Hippocampal formation (tissue), 2 donors: Measurements from ENCODE around the gene B4GALNT2.
"Not testable (repeated sequence)": the region's sequence is repeated elsewhere in the genome, so short reads cannot be mapped to it uniquely, and the experiment has no call there.

Experiments used
- DNase-seq, 2 donors: peaks; one replicate each; lab custom pipeline; 2025; lab: John Stamatoyannopoulos, UW

Gene B4GALNT2

DNA sequence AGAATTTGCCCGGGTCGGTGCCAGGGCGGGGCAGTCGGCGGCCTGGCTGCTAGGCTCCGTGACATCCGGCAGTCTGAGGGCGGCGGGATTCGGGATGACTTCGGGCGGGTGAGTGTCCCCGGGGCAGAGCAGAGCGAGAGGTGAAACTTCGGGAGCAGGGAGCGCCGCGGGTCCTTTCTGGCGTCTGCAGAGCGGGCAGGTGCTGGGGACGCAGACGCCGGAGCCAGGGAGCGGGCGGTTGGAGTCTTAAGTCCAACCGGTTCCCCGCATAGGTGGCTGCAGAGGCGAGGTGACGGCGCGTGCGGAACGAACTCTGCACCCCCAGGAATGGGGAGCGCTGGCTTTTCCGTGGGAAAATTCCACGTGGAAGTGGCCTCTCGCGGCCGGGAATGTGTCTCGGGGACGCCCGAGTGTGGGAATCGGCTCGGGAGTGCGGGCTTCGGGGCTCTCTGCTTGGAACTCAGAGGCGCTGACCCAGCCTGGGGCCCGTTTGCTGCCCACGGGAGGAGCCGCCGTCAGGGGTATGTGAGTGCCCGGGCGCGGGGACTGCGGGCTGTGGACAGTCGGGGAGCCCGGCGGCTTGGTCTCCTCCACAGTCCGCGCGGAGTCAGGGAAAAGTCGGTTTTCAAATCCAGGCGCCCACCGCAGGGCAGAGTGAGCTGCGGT lies at the start of gene B4GALNT2:
TSS of gene B4GALNT2 (plus strand) at position 71 of the 666 bp plus-strand sequence. CDS start at position 95, 24 bp downstream.
- no peak for DNase-seq

- DNase-seq = not testable (repeated sequence)
These were observed 47.5 kb upstream of the B4GALNT2 start for GRCh38 chr17:49085046-49085445.

DNA sequence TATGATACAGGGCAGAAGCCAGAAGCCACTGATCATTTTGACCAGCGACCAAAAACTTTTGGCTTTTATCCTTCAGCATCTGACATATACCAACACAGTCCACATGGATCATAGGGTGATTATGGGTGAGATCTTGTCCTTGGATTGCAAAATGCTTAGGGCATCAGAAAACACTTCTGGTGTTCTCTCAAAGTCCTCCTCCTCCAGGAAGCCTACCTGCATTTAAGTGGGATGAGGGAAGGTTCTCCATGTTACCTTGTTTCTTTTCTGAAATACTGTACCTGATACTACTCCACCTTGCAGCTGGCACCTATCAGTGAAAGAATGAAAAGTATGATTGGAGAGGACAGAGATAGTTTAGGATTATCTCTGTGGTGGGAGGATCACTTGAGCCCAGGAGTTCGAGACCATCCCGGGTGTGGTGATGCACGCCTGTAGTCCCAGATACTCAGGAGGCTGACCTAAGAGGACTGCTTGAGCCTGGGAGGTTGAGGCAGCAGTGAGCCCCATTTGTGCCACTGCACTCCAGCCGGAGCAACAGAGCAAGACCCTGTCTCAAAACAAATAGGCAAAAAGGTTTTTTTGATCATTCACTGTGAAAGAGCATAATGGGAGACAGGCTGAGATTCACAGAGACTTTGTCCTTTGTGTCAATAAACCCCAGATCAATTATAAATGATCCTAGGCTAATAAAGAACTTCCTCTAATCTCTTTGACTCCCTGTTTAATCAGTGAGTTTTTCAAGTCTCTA lies 46.8 kb upstream of the B4GALNT2 start:
- DNase-seq = no peak

DNA sequence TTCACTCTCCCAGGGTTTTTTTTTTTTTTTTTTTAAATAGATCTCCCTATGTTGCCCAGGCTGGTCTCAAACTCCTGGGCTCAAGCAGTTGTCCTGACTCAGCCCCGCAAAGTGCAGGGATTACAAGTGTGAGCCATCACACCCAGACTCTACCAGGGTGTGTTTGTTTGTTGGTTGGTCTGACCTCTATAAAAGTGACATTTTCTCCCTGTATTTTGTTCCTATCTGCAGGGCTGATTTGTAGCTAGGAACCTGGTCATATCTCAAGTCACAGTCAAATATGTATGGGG lies 46.3 kb upstream of the B4GALNT2 start:
- no peak for DNase-seq

- no peak for DNase-seq
These were observed 45.9 kb upstream of the B4GALNT2 start for GRCh38 chr17:49086649-49087048.

DNA sequence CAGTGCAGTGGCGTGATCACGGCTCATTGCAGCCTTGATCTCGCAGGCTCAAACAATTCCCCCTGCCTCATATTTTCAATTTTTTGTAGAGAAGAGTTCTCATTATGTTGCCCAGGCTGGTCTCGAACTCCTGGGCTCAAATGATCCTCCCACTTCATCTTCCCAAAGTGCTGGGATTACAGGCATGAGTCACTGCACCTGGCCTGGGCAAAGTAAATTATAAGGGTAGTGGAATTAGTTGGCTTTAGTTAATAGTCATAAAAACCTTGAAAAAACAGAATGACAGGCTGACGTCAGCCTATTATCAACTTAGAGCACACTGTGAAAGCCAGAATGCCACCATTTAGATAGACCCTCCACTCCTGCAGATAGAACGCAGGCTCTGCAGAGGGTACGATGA lies 43.5 kb upstream of the B4GALNT2 start:
- DNase-seq = no peak

DNA sequence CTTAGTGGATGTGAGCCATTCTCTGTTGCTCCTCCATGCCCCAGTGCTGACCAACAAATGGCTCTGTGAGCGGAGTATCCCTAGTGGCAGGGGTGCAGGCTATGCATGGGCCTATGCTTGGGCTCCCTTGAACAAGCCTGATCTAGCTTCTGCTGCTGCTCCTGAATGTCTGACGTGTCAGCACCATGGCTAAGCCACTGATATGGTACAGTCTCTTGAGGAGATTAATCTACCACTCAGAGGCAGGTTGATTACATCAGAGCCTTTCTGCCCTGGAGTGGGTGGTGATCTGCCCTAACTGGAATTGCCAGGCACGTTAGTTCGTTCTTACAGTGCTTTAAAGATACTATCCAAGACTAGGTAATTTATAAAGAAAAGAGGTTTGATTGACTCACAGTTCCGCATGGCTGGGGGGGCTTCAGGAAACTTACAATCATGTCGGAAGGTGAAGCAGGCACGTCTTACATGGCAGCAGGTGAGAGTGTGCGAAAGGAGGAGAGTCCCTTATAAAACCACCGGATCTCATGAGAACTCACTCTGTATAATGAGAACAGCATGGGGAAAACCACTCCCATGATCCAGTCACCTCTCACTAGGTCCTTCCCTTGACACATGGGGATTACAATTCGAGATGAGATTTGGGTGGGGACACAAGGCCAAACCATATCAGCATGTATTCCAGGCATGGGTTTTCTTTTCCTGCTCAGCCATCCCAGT lies 41.5 kb upstream of the B4GALNT2 start:
- no peak for DNase-seq

DNA sequence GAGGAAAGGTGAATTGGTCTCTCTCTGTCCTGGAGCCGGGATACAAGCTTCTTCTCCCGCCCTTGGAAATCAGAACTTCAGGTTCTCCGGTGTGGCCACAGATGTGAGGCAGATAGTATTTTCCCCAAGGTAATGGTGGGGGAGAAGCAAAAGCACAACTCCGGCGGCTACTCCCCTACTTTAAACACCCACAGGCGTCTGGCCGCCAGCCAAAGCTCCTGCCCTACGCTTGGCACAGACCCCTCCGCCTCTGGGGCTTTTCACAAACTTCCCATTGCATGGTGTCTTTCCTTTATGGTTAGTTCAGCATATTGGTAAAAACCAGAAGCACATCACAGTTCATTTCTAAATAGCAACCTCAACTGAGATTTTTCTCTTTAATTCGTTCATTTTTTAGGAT lies 39.4 kb upstream of the B4GALNT2 start:
- DNase-seq = no peak

DNA sequence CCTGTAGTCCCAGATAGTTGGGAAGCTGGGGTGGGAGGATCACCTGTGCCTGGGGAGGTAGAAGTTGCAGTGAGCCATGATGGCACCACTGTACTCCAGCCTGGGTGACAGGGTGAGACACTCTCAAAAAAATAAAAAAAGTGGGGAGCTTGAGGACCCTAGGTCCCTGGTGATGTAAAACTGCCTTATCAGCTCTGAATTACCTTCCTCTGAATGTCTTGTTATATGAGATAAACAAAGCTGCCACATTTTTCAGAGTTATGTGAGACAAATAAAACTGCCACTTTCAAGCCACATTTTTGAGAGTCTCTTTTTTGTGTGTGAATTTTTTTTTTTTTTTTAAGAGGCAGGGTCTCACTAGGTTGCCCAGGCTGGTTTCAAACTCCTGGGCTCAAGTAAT lies 32.0 kb upstream of the B4GALNT2 start:
- DNase-seq = no peak

DNA sequence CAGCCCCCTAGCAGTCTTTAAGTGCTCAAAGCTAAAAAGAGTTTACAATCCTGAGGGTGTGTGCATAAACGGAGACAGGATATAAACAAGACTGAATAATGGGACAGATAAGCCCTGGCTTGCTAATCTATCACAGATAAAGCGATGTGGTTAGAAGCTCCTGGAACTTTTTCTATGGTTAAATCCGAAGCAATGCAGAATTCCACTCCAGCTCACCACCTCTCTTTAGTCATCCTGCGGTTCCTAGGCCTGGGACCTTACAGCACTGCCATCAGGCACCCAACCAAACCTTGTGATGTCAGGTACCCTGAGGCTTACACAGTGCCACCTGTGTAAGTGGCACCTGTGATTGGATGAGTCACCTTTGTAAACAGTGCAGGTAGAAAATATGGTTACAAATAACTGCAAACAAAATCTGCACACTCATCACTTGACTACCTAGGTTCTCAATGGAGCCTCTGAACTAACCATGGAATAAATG lies 31.5 kb upstream of the B4GALNT2 start:
- no peak for DNase-seq

GRCh38 chr17:49103360-49103759 lies 29.2 kb upstream of the B4GALNT2 start:
- not testable (repeated sequence) for DNase-seq

DNA sequence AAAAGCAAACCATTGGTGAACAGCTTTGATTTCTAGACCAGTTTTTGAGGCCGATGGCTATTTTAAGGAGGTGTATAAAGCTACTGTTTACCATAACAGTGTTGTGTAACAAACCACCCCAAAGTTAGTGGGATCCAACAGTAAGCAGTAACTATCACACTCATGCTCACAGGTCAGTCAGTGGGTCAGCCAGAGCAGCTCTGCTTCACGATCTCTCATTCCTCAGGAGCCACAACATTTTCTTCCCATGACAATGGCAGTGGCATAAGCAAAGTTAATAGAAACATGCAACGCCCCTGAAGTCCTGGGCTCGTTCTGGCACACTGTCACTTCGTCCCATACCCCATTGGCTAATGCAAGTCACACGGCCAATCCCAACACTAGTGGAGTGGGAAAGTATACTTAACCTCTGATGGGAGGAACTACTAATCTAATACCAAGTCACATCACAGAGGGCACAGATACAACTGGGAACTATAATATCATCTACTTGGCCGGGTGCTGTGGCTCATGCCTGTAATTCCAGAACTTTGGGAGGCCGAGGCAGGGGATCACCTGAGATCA lies 28.0 kb upstream of the B4GALNT2 start:
- no peak for DNase-seq

DNA sequence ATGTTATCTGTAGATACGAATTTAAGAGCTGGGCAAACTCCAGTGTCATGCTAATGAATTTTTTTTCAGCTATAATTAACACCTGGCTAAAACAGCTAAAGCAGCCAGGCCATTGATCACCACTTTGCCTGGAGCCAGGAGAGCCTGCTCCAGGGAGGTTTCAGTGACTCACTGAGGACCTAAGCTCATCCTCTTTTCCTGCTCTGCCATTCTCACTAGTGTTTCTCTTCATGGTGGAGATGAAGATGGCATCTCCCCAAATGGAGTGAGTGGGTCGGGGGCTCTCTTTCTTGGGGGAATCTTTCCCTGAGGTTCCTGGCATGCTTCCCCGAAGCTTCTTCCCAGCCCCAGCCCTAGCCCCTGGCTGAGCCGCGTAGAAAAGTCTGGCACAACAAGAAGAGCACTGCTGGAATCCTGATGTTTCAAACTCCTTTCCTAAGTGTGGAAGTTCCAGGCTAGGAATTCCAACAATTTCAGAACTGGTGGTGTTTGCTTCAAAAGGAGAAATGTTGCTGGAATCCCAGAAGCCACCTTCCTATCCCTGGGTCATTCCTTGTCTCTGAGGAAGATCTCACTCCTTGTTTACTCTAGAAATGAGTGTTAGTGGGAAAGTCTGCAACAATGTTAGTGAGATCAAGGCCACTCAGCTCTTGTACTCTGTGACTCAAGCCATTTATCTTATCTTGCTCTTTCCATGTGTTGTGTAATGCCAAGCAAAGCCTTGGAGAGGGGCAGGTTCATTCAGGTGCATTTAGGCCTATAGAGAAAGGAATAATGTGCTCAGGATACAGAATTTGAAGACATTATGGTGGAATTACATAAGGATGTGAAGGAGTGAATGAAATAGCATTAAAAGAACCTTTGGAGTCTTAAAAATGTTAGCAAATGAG lies 26.0 kb upstream of the B4GALNT2 start:
- no peak for DNase-seq

DNA sequence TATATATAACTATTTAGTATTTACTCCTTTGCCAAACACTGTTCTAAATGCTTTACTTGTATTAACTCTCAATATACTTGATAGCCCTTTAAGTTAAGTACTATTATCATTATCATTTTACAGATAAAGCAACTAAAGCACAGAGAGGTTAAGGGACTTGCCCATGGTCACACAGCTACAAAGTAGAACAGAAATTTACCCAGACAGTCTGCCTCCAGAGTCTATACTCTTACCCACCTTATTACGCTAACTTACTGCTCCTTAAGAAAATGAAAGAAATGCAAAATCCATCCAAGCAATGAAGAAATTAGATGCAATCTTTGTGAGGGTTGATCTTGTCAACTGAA lies 25.4 kb upstream of the B4GALNT2 start:
- DNase-seq = no peak

GRCh38 chr17:49108318-49108717 lies 24.3 kb upstream of the B4GALNT2 start:
- DNase-seq = peak in 1 of 2 donors; percentile 36

DNA sequence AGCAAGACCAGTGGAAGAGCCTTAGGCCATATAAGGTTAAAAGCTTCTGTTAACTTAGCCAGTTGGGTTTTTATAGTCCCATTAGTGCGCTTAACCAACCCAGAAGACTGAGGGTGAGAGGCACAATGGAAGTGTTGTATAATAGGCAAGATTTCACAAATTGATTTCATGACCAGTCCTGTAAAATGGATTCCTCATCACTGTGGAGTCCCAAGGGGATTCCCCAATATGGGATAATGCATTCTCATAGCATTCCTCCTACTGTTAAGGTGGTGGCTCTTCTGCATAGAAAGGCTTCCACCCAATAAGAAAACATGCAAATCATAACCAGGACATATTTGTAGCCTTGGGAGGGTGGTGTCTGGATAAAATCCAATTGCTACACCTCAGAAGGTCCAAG lies 22.1 kb upstream of the B4GALNT2 start:
- no peak for DNase-seq

DNA sequence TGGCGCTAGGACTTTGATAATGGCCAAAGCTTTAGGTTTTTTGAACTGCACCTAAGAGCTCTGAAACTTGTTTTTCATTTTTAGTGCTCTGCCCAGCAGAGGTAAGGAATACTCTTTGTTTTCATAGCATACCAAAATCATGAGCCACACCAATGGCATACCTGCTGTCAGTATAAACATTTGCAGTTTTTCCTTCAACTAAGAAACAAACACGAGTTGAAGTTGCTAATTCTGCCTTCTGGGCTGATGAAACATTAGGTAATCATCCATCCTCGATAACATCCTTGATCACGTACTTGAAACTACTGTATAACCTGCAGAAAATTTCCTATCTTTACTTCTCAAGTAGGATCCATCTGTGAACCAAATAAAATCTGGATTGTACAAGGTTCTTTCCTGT lies 20.6 kb upstream of the B4GALNT2 start:
- no peak for DNase-seq

DNA sequence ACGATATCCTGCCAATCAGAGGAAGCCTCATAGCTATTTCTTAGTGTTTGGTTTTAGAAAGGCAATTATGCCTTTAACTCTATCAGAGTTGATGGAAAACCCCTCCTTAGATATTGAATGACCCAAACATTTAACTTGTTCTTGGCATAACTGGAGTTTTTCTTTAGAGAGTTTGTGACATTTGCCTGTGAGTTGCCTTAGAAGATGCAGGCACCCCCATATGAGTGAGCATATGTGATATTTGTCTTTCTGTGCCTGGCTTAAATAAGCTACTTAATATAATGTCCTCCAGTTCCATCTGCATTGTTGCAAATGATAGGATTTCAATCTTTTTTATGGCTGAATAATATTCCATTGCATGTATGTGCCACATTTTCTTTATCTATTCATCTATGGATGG lies 19.6 kb upstream of the B4GALNT2 start:
- DNase-seq = no peak

- no peak for DNase-seq
These were observed 17.9 kb upstream of the B4GALNT2 start for GRCh38 chr17:49114703-49115102.

GRCh38 chr17:49117587-49118230 lies 14.9 kb upstream of the B4GALNT2 start:
- DNase-seq = no peak

DNA sequence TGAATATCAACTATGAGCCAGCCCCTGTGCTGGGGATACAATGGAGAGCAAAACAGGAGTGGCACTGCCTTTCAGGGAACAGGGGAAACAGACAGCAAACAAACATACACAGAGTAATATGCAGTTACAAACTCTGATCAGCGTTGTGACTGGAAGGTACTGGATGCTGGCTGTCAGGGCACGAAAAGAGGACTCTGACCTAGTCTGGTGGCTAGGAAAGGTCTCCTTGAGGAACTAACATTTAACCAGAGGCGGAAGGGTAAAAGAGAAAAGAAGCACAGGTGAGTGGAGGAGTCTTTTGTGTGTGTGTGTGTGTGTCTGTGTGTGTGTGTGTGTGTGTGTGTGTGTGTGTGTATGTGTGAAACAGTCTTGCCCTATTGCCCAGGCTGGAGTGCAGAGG lies 12.4 kb upstream of the B4GALNT2 start:
- no peak for DNase-seq
